A549 treated with GW870086 at 1 μM for 4 hours (cell line): ENCODE measurements around the gene DDX20. TPM values are rescaled to one million over a fixed set of nuclear protein-coding genes. Genes with fewer than 3 reads are reported as not detected.

ENCODE experiments used
- total RNA-seq: library from RNA; stranded (reverse); fragments of 200-300 nt; extraction: Qiagen RNA extraction; gene quantifications from 5 replicates; pipeline ENCODE4 v1.2.3, GENCODE V29; 2022; ENCODE audit warnings: low read depth

Gene DDX20
- total RNA-seq: 8.0 to 9.2 TPM (median 8.8 TPM) in 5 replicates

GRCh38 chr1:111755331-111756123, at the start of gene DDX20:
Gene DDX20 (plus strand): TSS chr1:111755901. CDS start chr1:111755925, 24 bp downstream.

GRCh38 chr1:111739194-111739924, 16.3 kb upstream of the DDX20 start, which contains the start of gene INKA2:
Gene INKA2 (minus strand): TSS chr1:111739395. CDS start chr1:111739242, 153 bp downstream.

Other genes with a start within 250 kb of the DDX20 start
- 25.7 to 36.6 TPM (median 31.7 TPM) in 5 replicates for gene RAP1A, start 136.1 kb upstream of the DDX20 start, total RNA-seq
- 1.7 to 4.4 TPM (median 2.8 TPM) in 5 replicates for gene INKA2, start 16.5 kb upstream of the DDX20 start, total RNA-seq
- not detected in 5 replicates for gene KCND3, start 233.8 kb downstream of the DDX20 start, total RNA-seq